HL-60 (cell line): ENCODE results near the gene LINGO1.

Experiments
- DNase-seq, 2 experiments: peaks; one replicate each; pipeline ENCODE4 v3.0.0-alpha.2; 2010 to 2020; ENCODE audit warnings: low read depth in 1 of 2, low spot score in 1 of 2
- H3K27ac ChIP-seq: fragments of 250-450 bp; sonication (Bioruptor Pico); replicated peaks from 2 replicates; pipeline ENCODE4 v1.5.1; 2020; ENCODE audit warnings: mild to moderate bottlenecking, moderate library complexity
- H3K27me3 ChIP-seq: fragments of 250-450 bp; sonication (Bioruptor Pico); 2 replicates; pipeline ENCODE4 v1.5.1; 2021; ENCODE audit warnings: mild to moderate bottlenecking, moderate library complexity; ENCODE audit not compliant: insufficient read depth, poor library complexity, severe bottlenecking
- H3K4me3 ChIP-seq: replicated peaks from 2 replicates; pipeline ENCODE4 v1.5.1; 2011; ENCODE audit warnings: mild to moderate bottlenecking, control low read depth, low read length; ENCODE audit not compliant: insufficient read depth
- CTCF ChIP-seq: IDR thresholded peaks from one replicate; pipeline ENCODE4 v1.5.1; 2011; ENCODE audit warnings: low read length, control low read depth, inconsistent platforms; ENCODE audit not compliant: insufficient read depth
- GABPA ChIP-seq: IDR thresholded peaks from 2 replicates; pipeline ENCODE4 v1.6.1; 2012; ENCODE audit warnings: low read depth
- POLR2AphosphoS5 ChIP-seq: IDR thresholded peaks from 2 replicates; pipeline ENCODE4 v1.6.1; 2012; ENCODE audit warnings: low read depth
- REST ChIP-seq: IDR thresholded peaks from 2 replicates; pipeline ENCODE4 v1.6.1; 2012; ENCODE audit warnings: low read depth; ENCODE audit not compliant: insufficient replicate concordance
- SPI1 ChIP-seq: IDR thresholded peaks from 2 replicates; pipeline ENCODE4 v1.6.1; 2012; ENCODE audit warnings: low read depth, mild to moderate bottlenecking, borderline replicate concordance

LINGO1 gene

GRCh38 chr15:77565378-77565915 lies 67.3 kb downstream of the LINGO1 start:
- DNase-seq: no peak
- Histone ChIP-seq H3K27me3 (no peaks in the 10 kb centered on the region), H3K27ac (no peak overlapping the region), H3K4me3 (no peak overlapping the region)
- no peak for TF ChIP-seq CTCF
- no peak for TF ChIP-seq GABPA
- TF ChIP-seq SPI1: no peak
- TF ChIP-seq REST: no peak
- no peak for TF ChIP-seq POLR2AphosphoS5

GRCh38 chr15:77564938-77565337 lies 67.8 kb downstream of the LINGO1 start:
- H3K4me3 ChIP-seq: no peak overlapping the region
- H3K27ac ChIP-seq: no peak overlapping the region
- no peak for TF ChIP-seq SPI1
- TF ChIP-seq REST: no peak
- no peak for TF ChIP-seq GABPA
- no peak for TF ChIP-seq POLR2AphosphoS5
- no peak for TF ChIP-seq CTCF
- H3K27me3 ChIP-seq: no peaks in the 10 kb centered on the region
- DNase-seq: no peak

GRCh38 chr15:77564341-77564740 lies 68.4 kb downstream of the LINGO1 start:
- H3K4me3 ChIP-seq: no peak overlapping the region
- no peak overlapping the region for H3K27ac ChIP-seq
- no peak for TF ChIP-seq CTCF
- TF ChIP-seq SPI1: no peak
- no peak for TF ChIP-seq GABPA
- no peak for TF ChIP-seq REST
- no peak for TF ChIP-seq POLR2AphosphoS5
- DNase-seq: no peak
- H3K27me3 ChIP-seq: no peaks in the 10 kb centered on the region
